ENCODE measurements around the gene PITPNM3.

The PITPNM3 gene

DNA sequence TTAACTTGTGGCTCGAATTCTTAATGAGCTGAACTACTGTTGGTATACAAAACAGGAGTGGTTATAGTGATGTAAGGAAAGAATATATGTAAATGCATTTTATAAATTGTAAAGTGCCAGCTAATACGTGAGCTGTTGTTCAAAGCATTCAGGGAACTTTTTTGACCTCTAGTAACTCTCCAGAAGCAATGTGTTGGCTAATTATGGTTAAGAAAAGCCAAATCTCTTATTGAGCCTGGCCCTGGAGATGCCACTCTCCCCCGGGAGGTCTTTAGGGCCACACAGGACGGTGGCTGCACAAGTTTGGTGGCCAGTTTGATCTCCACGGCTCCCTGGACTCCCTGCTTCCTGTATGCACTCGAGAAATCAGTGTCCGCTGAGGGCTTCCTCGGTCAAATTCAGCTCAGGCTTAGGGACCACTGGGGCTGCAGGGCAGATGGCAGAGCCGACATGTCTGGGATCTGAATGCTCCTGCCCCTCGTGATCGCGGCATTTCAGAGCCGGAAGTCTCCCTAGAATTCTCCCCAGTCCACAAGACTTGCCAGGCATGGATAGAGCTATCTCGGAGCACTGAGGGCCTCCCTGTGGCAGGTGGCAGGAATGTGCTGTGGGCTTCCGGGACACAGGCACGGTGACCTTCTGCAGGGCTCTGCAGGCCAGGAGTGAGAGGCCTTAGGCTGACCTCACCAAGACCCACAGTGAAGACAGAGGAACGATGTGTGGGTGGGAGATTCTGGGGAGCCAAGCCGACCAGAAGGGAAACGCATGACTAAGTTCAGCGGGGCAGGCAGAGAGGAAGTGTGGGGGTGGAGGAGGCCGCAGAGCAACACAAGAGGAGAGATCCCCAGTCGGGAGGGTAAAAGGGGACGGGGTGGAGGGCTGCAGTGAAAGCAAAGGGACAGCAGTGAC lies 18.6 kb upstream of the PITPNM3 start:
- peak; percentile 89 to 97 (median 95) for DNase-seq

GRCh38 chr17:6573982-6574686 lies 17.8 kb upstream of the PITPNM3 start:
- no peak for DNase-seq

DNA sequence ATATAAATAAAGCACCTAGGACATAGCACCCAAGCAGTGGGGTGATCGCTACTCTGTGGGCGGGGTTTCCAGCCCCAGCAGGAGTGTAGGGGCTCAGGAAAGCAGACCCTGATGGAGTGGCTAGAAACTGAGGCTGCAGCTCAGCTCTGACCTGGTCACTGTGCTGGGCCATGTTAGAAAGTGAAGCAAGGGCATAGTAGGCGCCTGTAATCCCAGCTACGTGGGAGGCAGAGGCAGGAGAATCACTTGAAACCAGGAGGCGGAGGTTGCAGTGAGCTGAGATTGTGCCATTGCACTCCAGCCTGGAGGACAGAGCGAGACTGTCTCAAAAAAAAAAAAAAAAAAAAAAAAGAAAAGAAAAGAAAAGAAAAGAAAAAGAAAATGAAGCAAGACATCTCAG lies 17.1 kb upstream of the PITPNM3 start:
- peak in 2 of 4 experiments; percentile 39 to 54 for DNase-seq

GRCh38 chr17:6572972-6573370 lies 16.6 kb upstream of the PITPNM3 start:
- DNase-seq: no peak

DNA sequence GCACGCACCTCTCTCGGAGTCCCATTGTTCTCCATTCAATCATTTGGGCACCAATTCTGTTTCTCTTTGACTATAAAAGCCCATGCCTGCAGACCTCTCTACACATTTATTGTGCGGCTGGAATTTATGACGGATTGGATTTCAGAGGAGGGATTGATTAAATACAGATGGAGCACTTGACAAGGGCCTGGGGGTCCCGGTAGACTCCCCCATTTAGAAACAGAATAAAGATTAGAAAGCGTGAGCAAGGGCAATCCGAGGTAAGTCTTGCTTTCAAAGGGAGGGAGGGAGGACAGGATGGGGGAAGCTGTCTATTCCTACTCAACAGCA lies 15.1 kb upstream of the PITPNM3 start:
- no peak for DNase-seq

DNA sequence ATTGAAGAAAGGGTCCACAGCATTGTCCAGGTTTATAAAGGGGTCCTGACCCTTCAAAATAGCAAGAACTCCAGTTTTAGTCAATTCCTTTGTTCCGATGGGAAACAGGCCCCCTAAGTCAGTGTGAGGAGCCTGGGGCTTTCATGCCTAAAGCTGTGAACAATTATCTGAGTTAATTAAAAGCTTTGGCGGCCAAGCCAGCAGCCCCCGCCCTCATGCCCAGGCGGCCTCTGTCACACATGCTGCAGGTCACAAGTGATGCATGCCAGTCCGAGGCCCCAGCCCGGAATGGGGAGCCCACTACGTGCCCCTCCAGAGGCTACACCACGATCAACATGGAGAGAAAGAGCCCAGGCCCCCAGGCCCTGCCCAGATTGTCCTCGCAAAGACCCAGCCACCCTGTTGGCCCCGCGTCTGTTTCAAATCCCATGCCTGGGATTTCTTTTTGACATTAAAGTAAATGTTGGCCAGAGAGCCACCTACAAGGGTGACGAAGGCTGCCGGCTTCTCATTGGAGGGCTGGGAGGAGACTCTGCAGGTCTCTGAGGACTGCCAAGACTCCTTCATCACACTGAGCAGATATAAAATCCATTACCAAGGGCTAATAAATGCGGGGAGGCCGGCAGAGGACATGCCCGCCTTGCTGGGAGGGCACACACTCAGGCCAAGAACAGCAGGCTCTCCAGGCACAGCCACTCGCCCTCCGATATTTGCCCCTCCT lies 14.5 kb upstream of the PITPNM3 start:
- DNase-seq: no peak

DNA sequence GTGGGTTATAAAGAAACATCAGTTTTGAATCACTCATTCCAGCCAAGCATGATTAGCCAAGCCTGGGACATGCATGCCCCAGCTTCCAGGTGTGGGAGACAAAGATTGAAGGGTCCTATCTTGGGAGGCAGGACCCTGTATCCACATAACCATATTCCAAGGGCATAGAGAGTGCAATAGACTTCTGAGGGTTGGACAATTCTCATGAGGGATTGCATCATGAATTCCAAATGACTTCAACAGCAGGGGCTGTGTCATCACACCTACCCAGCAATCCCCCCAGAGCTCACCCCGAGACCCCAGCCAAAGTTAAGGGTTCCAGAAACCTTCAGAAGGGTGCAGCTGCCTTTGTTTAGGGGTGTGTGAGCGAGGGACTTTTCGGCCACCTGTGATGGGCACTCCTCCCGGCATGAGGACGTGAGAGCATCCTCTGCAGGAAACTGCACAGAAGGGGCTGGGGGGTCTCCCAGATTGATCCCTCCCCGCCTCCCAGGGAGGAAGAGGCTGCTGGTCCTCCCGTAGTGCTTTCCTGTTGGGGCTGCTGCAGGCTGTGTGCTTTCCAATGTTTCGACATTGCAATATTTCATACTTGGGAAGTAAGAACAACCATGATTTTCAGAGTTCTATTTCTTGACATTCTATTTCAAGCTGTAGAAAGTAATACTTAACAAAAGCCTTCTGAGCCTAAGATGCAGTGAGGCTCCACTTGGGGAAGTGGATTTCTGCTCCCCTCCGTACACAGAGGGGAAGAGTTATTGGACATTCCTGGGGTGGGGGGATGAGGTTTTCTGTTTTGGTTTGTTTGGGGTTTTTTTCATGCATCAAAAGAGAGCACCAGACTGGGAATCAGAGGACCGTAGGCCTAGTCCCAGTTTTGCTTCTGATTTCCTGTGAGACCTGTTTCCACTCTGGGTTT lies 13.3 kb upstream of the PITPNM3 start:
- no peak for DNase-seq

DNA sequence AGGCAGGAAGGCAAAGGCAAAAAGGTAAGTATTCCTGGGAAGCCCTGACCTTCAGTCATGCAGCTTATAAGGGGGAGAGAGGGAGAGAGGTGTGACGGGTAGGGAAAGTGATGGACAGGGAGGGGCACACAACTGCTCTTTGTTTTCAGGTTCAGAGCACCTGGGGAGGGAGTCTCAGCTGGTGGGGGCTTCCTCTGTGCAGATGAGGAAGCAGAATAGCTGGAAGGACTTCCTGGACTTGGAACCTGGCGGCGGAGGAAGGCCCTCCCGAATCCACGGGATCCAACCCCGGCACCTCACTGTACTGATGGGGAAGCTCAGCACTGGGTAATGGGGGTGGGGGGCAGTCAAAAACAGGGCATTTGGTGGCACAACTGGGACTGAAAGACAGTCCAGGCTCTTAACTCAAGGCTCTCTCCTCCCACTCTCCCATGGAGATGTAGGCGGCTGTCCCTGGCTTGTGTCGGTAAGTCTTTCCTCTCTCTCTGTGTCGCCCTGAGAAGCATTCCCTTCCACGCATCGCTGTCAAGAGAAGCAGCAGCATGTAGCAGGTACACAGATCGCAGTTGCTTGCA lies 11.9 kb upstream of the PITPNM3 start:
- DNase-seq: no peak

GRCh38 chr17:6567528-6568183 lies 11.3 kb upstream of the PITPNM3 start:
- DNase-seq: no peak

GRCh38 chr17:6561446-6561845 lies 5.1 kb upstream of the PITPNM3 start:
- DNase-seq: no peak

DNA sequence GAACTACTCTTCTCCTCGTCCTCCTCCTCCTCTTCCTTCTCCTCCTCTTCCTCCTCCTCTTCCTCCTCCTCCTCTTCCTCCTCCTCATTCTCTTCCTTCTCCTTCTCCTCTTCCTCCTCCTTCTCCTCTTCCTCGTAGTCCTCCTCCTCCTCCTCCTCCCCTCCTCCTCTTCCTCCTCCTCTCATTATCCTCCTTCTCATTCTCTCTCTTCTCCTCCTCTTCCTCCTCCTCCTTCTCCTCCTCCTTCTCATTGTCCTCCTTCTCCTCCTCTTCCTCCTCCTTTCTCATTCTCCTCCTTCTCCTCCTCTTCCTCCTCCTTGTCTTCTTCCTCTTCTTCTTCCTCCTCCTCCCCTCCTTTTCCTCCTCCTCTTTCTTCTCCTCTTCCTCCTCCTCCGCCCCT lies 4.1 kb upstream of the PITPNM3 start:
- no peak for DNase-seq

GRCh38 chr17:6559753-6560215 lies 3.4 kb upstream of the PITPNM3 start:
- no peak for DNase-seq

DNA sequence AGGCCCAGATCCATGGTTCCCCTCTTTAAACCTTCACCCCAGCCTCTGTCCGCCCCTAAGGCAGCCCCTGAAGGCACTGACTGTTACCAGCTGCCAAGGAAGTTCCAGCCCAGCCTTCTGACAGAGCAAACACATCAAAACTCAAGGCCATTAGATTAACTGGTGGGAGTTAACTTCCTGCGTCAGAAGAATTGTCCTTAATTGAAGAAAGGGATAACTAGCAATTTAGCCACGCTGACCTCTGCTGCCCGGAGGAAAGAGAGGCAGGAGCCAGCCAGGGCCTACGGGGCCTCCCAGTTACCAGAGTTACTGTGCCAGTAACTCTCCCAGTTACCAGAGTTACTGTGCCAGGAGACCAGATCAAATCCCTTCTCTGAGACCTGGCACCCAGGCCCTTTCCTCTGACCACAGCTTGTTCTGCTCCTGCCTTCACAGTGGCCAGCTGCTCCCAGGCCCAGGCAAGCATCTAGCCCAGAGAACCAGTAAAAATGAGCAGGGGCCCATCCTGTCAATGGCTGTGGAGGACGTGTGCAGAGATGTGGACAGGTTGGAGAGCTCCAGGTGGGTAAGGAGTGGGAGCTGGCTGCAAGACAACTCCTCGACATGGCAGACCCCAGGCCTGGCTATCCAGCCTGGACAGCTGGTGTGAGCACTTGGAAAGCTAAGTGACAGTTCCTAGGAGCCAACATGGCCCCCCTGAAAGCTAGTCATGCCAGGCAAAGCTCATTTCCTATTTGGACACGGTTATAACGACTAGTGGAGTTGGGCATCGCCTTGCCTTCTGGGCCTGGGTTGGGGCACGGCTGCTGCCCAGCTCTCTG lies 2.8 kb upstream of the PITPNM3 start:
- DNase-seq: no peak

DNA sequence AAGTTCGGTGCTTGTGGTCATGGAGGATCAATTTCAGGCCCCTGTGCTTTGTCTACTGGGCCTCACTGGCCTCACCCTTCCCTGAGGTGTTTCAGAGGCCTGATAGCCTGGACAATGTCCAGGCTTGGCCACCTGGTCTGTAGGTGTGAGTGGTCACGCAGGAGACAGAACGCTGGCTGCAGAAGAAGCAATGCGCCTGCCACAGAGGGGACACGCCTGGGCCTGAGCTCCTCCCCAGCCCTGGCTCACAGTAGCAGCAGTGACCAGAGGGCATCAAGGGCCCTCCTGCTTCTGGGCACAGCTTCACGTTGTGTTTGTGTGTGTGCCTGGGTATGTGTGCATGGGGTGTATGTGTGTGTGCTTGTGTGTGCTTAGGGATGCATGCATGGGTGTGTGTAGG lies 1.9 kb upstream of the PITPNM3 start:
- no peak for DNase-seq

DNA sequence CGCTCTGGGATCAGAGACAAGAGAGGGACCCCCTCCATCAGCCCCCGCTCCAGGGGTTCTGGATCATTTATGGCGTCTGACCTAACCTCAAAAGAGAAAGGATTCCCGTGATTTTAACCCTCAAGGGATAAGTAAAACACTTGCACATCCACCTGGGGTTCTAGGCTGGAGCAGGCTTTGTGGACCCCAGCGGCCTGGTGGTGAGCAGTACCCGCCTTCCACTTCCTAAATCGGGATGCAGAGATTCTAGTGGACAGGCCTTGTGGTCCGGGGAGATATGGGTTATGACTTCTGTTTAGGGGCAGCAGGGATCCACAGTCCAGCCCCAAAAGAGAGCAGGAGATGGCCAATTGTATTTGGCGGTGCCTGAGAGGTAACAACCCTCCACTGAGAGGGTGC lies 684 bp upstream of the PITPNM3 start:
- no peak for DNase-seq

GRCh38 chr17:6555331-6556120 lies 829 bp downstream of the PITPNM3 start:
- DNase-seq: peak; percentile 47 to 69 (median 55)

GRCh38 chr17:6554871-6555330 lies 1.5 kb downstream of the PITPNM3 start:
- DNase-seq: no peak

- no peak for DNase-seq
Observed at GRCh38 chr17:6554342-6554741, 2.0 kb downstream of the PITPNM3 start.

DNA sequence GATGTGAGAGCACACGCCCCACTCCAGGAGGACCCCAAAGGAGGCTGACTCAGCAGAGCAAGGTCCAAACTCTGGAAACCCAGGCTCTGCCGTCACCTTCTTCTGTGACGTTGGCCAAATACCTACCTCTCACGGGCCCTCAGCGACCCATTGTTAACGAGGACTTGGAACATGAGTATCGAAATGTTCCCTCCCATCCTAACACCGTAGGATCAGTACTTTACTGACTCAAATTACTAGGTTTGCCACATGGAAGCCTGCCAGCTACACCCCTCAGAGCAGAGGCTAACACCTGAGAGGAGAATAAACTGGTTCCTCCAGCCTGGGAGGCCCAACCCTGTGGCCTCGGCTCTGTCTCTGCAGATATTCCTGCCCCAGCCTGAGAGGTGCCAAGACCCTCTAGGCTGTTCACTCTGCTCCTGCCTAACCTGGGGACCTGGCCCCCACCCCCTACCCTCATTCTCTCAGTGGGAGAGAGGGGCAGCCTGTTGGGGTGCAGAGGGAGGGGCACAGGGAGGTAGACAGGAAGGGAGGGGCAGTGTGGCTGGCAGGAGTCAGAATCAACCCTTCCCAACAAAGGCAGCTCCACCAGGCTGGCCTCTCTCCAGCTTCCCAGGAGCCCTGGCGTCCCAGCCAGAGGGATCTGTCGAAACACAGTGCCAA lies 4.4 kb downstream of the PITPNM3 start:
- no peak for DNase-seq
